GM12891 (cell line): ENCODE results near the gene RAET1E.
"Not testable (repeated sequence)": the region's sequence is repeated elsewhere in the genome, so short reads cannot be mapped to it uniquely, and the experiment has no call there.

Experiments used
- DNase-seq: peaks from one replicate; pipeline ENCODE4 v3.0.0; 2011; ENCODE audit warnings: low spot score; ENCODE audit not compliant: insufficient read length
- FAIRE-seq: peaks from 2 replicates; lab custom pipeline; 2011; peaks lifted over from hg19 to GRCh38; lab: Jason Lieb, UNC
- PAX5 ChIP-seq: IDR thresholded peaks from 2 replicates; pipeline ENCODE4 v1.6.1; 2011; ENCODE audit warnings: low read length, moderate library complexity, mild to moderate bottlenecking; ENCODE audit not compliant: insufficient read depth, severe bottlenecking
- POLR2A ChIP-seq: IDR thresholded peaks from 2 replicates; pipeline ENCODE4 v1.6.1; 2011; ENCODE audit warnings: low read depth, low read length, control low read depth
- POLR2AphosphoS5 ChIP-seq: IDR thresholded peaks from 2 replicates; pipeline ENCODE4 v1.6.1; 2011; ENCODE audit warnings: low read depth, low read length, control low read depth
- POU2F2 ChIP-seq: IDR thresholded peaks from 2 replicates; pipeline ENCODE4 v1.6.1; 2011; ENCODE audit warnings: low read depth, mild to moderate bottlenecking, control low read depth, low read length, moderate library complexity
- SPI1 ChIP-seq: IDR thresholded peaks from 2 replicates; pipeline ENCODE4 v1.6.1; 2011; ENCODE audit warnings: low read depth, low read length, control low read depth
- TAF1 ChIP-seq: IDR thresholded peaks from 2 replicates; pipeline ENCODE4 v1.6.1; 2011; ENCODE audit warnings: low read depth, low read length, control low read depth

RAET1E gene

GRCh38 chr6:149861603-149862423 lies 36.1 kb downstream of the RAET1E start:
- DNase-seq (no peak), FAIRE-seq (no peak)
- TF ChIP-seq POLR2AphosphoS5 (no peak), PAX5 (no peak)

- DNase-seq (no peak), FAIRE-seq (no peak)
- TF ChIP-seq SPI1 (no peak), TAF1 (no peak), POLR2AphosphoS5 (no peak), POU2F2 (no peak), POLR2A (no peak), PAX5 (no peak)
Measured at GRCh38 chr6:149860834-149861602, 36.9 kb downstream of the RAET1E start.

- DNase-seq: no peak
- TF ChIP-seq TAF1: no peak
- no peak for TF ChIP-seq PAX5
- TF ChIP-seq SPI1: no peak
- no peak for TF ChIP-seq POLR2A
- TF ChIP-seq POU2F2: no peak
- TF ChIP-seq POLR2AphosphoS5: no peak
- no peak for FAIRE-seq
Measured at GRCh38 chr6:149860513-149860833, 37.4 kb downstream of the RAET1E start.

GRCh38 chr6:149859938-149860337 lies 38.0 kb downstream of the RAET1E start:
- FAIRE-seq: no peak
- TF ChIP-seq PAX5 (no peak), SPI1 (no peak), POLR2A (no peak), POLR2AphosphoS5 (no peak), POU2F2 (no peak), TAF1 (no peak)
- DNase-seq: no peak

- no peak for TF ChIP-seq POLR2A
- TF ChIP-seq PAX5: no peak
- TF ChIP-seq POU2F2: no peak
- TF ChIP-seq POLR2AphosphoS5: no peak
- no peak for TF ChIP-seq TAF1
- TF ChIP-seq SPI1: no peak
- DNase-seq: no peak
- no peak for FAIRE-seq
Measured at GRCh38 chr6:149859368-149859767, 38.5 kb downstream of the RAET1E start.

- FAIRE-seq: no peak
- DNase-seq: no peak
- no peak for TF ChIP-seq POLR2AphosphoS5
- TF ChIP-seq POLR2A: no peak
- TF ChIP-seq TAF1: no peak
- no peak for TF ChIP-seq POU2F2
- TF ChIP-seq PAX5: no peak
Measured at GRCh38 chr6:149857541-149857940, 40.4 kb downstream of the RAET1E start.

- FAIRE-seq (no peak), DNase-seq (no peak)
- TF ChIP-seq SPI1 (no peak), POU2F2 (no peak), PAX5 (no peak), TAF1 (no peak)
Measured at GRCh38 chr6:149856256-149856994, 41.5 kb downstream of the RAET1E start.

GRCh38 chr6:149855741-149856140 lies 42.2 kb downstream of the RAET1E start:
- no peak for DNase-seq
- no peak for TF ChIP-seq PAX5
- no peak for TF ChIP-seq POU2F2
- no peak for TF ChIP-seq SPI1
- TF ChIP-seq POLR2AphosphoS5: no peak
- no peak for TF ChIP-seq TAF1
- TF ChIP-seq POLR2A: no peak
- no peak for FAIRE-seq

- DNase-seq (no peak), FAIRE-seq (no peak)
- TF ChIP-seq POLR2A: no peak
- no peak for TF ChIP-seq POLR2AphosphoS5
- TF ChIP-seq TAF1: no peak
- no peak for TF ChIP-seq POU2F2
- no peak for TF ChIP-seq PAX5
- no peak for TF ChIP-seq SPI1
Measured at GRCh38 chr6:149855040-149855654, 42.8 kb downstream of the RAET1E start.

GRCh38 chr6:149854532-149854931 lies 43.4 kb downstream of the RAET1E start:
- TF ChIP-seq POLR2A: no peak
- no peak for TF ChIP-seq POLR2AphosphoS5
- peak; percentile 32 for TF ChIP-seq SPI1
- DNase-seq (no peak), FAIRE-seq (no peak)

GRCh38 chr6:149854017-149854416 lies 43.9 kb downstream of the RAET1E start:
- not testable (repeated sequence) for FAIRE-seq, DNase-seq
